ENCODE data around the gene TESPA1.

Gene TESPA1

GRCh38 chr12:54974279-54974678 lies 10.3 kb downstream of the TESPA1 start:
- TF ChIP-seq POLR2AphosphoS5 (IDR thresholded peaks at IDR 0.05; ENCODE audit: low read depth, low read length) (no peak), FOXP2 (optimal IDR thresholded peaks at IDR 0.05; ENCODE audit: borderline replicate concordance, extremely low read depth, extremely low read length, insufficient read depth) (no peak), TAF1 (IDR thresholded peaks at IDR 0.05; ENCODE audit: borderline replicate concordance, insufficient read depth, low read length) (no peak), SIN3A (IDR thresholded peaks at IDR 0.05; ENCODE audit: borderline replicate concordance, insufficient read depth, low read length) (no peak), REST (IDR thresholded peaks at IDR 0.05; ENCODE audit: insufficient read depth in 1 of 2, low read depth in 2 of 2, low read length in 2 of 2) (no peak)

- TF ChIP-seq REST (IDR thresholded peaks at IDR 0.05; ENCODE audit: insufficient read depth in 1 of 2, low read depth in 2 of 2, low read length in 2 of 2), result no peak
- TF ChIP-seq FOXP2 (optimal IDR thresholded peaks at IDR 0.05; ENCODE audit: borderline replicate concordance, extremely low read depth, extremely low read length, insufficient read depth), result no peak
- no peak for TF ChIP-seq POLR2AphosphoS5 (IDR thresholded peaks at IDR 0.05; ENCODE audit: low read depth, low read length)
- no peak for TF ChIP-seq TAF1 (IDR thresholded peaks at IDR 0.05; ENCODE audit: borderline replicate concordance, insufficient read depth, low read length)
- no peak for TF ChIP-seq SIN3A (IDR thresholded peaks at IDR 0.05; ENCODE audit: borderline replicate concordance, insufficient read depth, low read length)
Measured at GRCh38 chr12:54973556-54973955, 11.0 kb downstream of the TESPA1 start.

- TF ChIP-seq TAF1 (IDR thresholded peaks at IDR 0.05; ENCODE audit: borderline replicate concordance, insufficient read depth, low read length) (no peak), SIN3A (IDR thresholded peaks at IDR 0.05; ENCODE audit: borderline replicate concordance, insufficient read depth, low read length) (no peak), REST (IDR thresholded peaks at IDR 0.05; ENCODE audit: insufficient read depth in 1 of 2, low read depth in 2 of 2, low read length in 2 of 2) (no peak), POLR2AphosphoS5 (IDR thresholded peaks at IDR 0.05; ENCODE audit: low read depth, low read length) (no peak), FOXP2 (optimal IDR thresholded peaks at IDR 0.05; ENCODE audit: borderline replicate concordance, extremely low read depth, extremely low read length, insufficient read depth) (no peak)
Measured at GRCh38 chr12:54970741-54971140, 13.8 kb downstream of the TESPA1 start.

- TF ChIP-seq FOXP2 (optimal IDR thresholded peaks at IDR 0.05; ENCODE audit: borderline replicate concordance, extremely low read depth, extremely low read length, insufficient read depth), result no peak
- no peak for TF ChIP-seq TAF1 (IDR thresholded peaks at IDR 0.05; ENCODE audit: borderline replicate concordance, insufficient read depth, low read length)
- no peak for TF ChIP-seq REST (IDR thresholded peaks at IDR 0.05; ENCODE audit: insufficient read depth in 1 of 2, low read depth in 2 of 2, low read length in 2 of 2)
- TF ChIP-seq POLR2AphosphoS5 (IDR thresholded peaks at IDR 0.05; ENCODE audit: low read depth, low read length), result no peak
- TF ChIP-seq SIN3A (IDR thresholded peaks at IDR 0.05; ENCODE audit: borderline replicate concordance, insufficient read depth, low read length), result no peak
Measured at GRCh38 chr12:54968181-54968730, 16.3 kb downstream of the TESPA1 start.

Data from PFSK-1 (cell line).